ENCODE measurements around the gene CRISP2.

The CRISP2 gene

GRCh38 chr6:49713346-49713745 lies at the start of gene CRISP2:
Gene CRISP2, minus strand, starts transcription at chr6:49713543. Its CDS starts 4,347 bp downstream, at chr6:49709196.
- FAIRE-seq (no peak), DNase-seq (ENCODE audit: insufficient read length, low spot score) (no peak)
- TF ChIP-seq CTCF (IDR thresholded peaks at IDR 0.05; ENCODE audit: insufficient read depth, missing control alignments): no peak

GRCh38 chr6:49744259-49744658 lies 30.9 kb upstream of the CRISP2 start, which contains the start of gene CRISP3:
Gene CRISP3, minus strand, starts transcription at chr6:49744388. Its CDS starts 21 bp downstream, at chr6:49744367.
- no peak for DNase-seq (ENCODE audit: insufficient read length, low spot score)
- no peak for TF ChIP-seq CTCF (IDR thresholded peaks at IDR 0.05; ENCODE audit: insufficient read depth, missing control alignments)
- FAIRE-seq: no peak

GRCh38 chr6:49743429-49743828 lies 30.1 kb upstream of the CRISP2 start:
- FAIRE-seq: no peak
- DNase-seq (ENCODE audit: insufficient read length, low spot score): no peak

GRCh38 chr6:49739423-49739822 lies 26.1 kb upstream of the CRISP2 start:
- FAIRE-seq (no peak), DNase-seq (ENCODE audit: insufficient read length, low spot score) (no peak)
- TF ChIP-seq CTCF (IDR thresholded peaks at IDR 0.05; ENCODE audit: insufficient read depth, missing control alignments): no peak

More at GRCh38 chr6:49743429-49743828, 30.1 kb upstream of the CRISP2 start:
- no peak for TF ChIP-seq CTCF (IDR thresholded peaks at IDR 0.05; ENCODE audit: insufficient read depth, missing control alignments)

GRCh38 chr6:49736017-49736508 lies 22.7 kb upstream of the CRISP2 start:
- FAIRE-seq (no peak), DNase-seq (ENCODE audit: insufficient read length, low spot score) (no peak)
- TF ChIP-seq CTCF (IDR thresholded peaks at IDR 0.05; ENCODE audit: insufficient read depth, missing control alignments): no peak

- TF ChIP-seq CTCF (IDR thresholded peaks at IDR 0.05; ENCODE audit: insufficient read depth, missing control alignments): no peak
- FAIRE-seq (no peak), DNase-seq (ENCODE audit: insufficient read length, low spot score) (no peak)
Measured at GRCh38 chr6:49733680-49734079, 20.3 kb upstream of the CRISP2 start.

- FAIRE-seq: no peak
- TF ChIP-seq CTCF (IDR thresholded peaks at IDR 0.05; ENCODE audit: insufficient read depth, missing control alignments): no peak
Measured at GRCh38 chr6:49732781-49733180, 19.4 kb upstream of the CRISP2 start.

More at GRCh38 chr6:49732781-49733180, 19.4 kb upstream of the CRISP2 start:
- DNase-seq (ENCODE audit: insufficient read length, low spot score): no peak

Measured in D721Med (cell line).